Limb (tissue), 2 donors: ENCODE results near the gene PPDPF.

Experiments
- DNase-seq, 2 donors: peaks; one replicate each; pipeline ENCODE4 v3.0.0-alpha.2; 2016; ENCODE audit errors: extremely low spot score in 2 of 2

The PPDPF gene

GRCh38 chr20:63519668-63520503, 679 bp upstream of the PPDPF start:
- peak in 1 of 2 donors; percentile 40 for DNase-seq

GRCh38 chr20:63520934-63521601, 503 bp downstream of the PPDPF start:
- DNase-seq, result peak; percentile 59 to 90

- DNase-seq, result peak in 1 of 2 donors; percentile 57
These were observed 1.0 kb downstream of the PPDPF start for GRCh38 chr20:63521602-63522001.

GRCh38 chr20:63522091-63522868, 1.7 kb downstream of the PPDPF start:
- DNase-seq, result no peak

- DNase-seq, result peak in 1 of 2 donors; percentile 47
These were observed 2.5 kb downstream of the PPDPF start for GRCh38 chr20:63522981-63523611.

GRCh38 chr20:63525185-63525584, 4.6 kb downstream of the PPDPF start:
- no peak for DNase-seq

- no peak for DNase-seq
These were observed 5.4 kb downstream of the PPDPF start for GRCh38 chr20:63525971-63526370.

- no peak for DNase-seq
These were observed 6.6 kb downstream of the PPDPF start for GRCh38 chr20:63527184-63527583.

- no peak for DNase-seq
These were observed 8.8 kb downstream of the PPDPF start for GRCh38 chr20:63529180-63529860.

GRCh38 chr20:63529861-63530787, 9.6 kb downstream of the PPDPF start:
- peak in 1 of 2 donors; percentile 28 for DNase-seq

GRCh38 chr20:63530788-63531160, 10.2 kb downstream of the PPDPF start:
- peak in 1 of 2 donors; percentile 27 for DNase-seq

- DNase-seq, result peak in 1 of 2 donors; percentile 27
These were observed 11.3 kb downstream of the PPDPF start for GRCh38 chr20:63531686-63532448.

GRCh38 chr20:63532449-63532971, 11.9 kb downstream of the PPDPF start:
- peak in 1 of 2 donors; percentile 33 for DNase-seq

- no peak for DNase-seq
These were observed 12.8 kb downstream of the PPDPF start for GRCh38 chr20:63533388-63533787.

- peak in 1 of 2 donors; percentile 46 for DNase-seq
These were observed 13.4 kb downstream of the PPDPF start for GRCh38 chr20:63533871-63534393.

GRCh38 chr20:63534427-63534830, 13.9 kb downstream of the PPDPF start:
- no peak for DNase-seq

- DNase-seq, result no peak
These were observed 14.5 kb downstream of the PPDPF start for GRCh38 chr20:63534831-63535651.
